ENCODE data around the gene G0S2.
"Not testable (repeated sequence)": the region's sequence is repeated elsewhere in the genome, so short reads cannot be mapped to it uniquely, and the experiment has no call there.

Gene G0S2

DNA sequence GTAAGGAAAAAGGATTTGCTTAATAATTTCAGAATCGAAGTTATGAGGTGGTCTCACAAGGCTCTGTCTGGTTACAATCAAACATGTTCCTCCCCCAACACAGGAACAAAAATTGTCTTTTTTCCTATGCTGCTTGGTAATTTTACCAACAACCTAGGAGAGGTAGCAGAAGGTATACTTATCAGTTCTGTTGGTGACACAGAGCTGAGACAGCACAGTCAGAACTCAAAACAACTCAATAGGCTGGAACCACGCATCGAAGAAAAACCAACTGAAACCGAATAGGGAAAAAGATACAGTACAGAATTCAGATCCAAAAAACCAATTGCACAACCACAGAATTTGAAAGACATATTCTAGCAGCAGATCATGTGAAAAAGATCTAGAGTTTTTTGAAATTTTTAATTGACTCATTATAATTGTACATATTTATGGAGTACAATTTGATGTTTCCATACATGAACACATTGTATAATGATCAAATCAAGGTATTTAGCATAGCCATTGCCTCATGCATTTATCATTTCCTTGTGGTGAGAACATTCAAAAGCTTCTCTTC is 3.8 kb downstream of the G0S2 start:
- no peak for DNase-seq (ENCODE audit: low read depth in 2 of 2)

DNA sequence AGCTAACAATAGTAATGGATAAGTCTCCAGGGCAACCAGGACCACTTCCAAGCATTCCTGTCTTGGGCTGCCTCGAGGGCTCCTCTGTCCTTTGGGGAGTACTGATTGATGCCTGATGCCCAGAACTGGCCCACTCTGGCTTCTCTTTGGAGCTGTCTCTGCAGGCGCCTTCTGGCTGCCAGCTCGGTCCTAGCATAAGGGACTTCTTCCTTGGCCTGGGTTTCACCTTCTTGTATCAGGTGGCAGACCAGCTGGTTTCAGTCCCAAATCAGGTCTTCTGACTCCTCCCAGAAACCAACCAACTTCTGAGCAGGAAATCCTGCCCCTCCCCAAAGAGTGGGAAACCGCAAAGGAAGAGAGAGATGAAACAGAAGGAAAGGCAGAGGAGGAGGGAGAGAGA is 10.6 kb downstream of the G0S2 start:
- DNase-seq (ENCODE audit: low read depth in 2 of 2) = no peak

DNA sequence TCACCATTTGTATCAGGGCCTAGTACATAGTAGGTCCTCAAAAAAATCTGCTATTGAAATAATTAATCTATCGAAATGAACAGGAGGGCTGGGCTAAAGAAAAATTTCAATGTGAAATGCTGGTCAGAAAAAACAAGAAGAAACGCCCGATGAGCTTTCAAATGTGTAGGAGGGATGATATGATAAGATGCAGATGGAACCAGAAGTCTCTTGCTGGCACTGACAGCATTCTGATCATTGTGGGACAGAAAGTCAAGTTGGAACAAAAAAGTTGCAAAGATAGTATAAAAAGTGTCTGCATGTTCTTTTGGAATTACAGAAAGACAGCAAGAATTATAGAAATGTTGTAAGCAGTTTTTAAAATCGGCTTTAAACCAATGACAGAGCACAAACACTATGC is 11.1 kb downstream of the G0S2 start:
- DNase-seq (ENCODE audit: low read depth in 2 of 2) = no peak

DNA sequence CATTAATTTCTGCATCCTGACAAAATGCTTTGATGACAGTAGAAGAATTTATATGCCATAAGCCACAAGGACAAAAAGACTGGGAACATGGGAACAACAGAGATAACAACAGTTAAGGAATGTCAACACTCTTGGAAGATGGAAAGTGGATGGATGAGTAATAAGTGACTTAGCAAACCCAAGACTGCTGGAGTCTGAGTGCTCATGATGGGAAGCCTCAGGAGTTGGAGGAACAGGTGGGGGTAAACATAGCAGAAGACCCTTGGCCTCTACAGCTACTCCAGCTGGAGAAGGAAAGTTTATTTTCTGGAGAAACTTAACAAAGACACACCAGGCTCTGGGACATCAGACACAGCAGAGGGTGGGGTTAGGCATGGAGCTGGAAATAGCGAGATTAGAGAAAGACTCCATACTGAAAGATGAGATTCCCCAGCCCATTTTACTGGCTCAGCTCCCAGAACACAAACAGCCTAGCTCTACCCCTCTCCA is 13.6 kb downstream of the G0S2 start:
- DNase-seq (ENCODE audit: low read depth in 2 of 2) = no peak

GRCh38 chr1:209689477-209689876 is 14.3 kb downstream of the G0S2 start:
- DNase-seq (ENCODE audit: low read depth in 2 of 2) = no peak

DNA sequence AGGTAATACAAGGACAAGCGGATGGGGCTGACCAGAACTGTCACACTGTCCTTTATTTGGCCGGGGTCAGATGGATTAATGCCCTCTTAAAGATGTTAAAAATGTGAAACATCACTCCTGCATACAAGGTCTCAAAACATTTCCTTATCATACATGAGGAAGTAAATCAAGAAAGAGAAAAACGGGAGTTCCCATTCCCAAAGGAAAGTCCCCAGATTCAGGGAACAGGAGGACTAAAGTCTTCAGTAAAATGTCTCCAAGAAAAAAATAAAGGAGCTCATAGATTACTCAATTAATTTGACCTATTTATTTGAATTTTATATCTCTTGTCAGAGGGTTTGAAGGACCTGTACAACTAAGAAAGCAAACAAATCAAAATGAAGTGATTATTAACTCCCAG is 16.0 kb downstream of the G0S2 start:
- DNase-seq (ENCODE audit: low read depth in 2 of 2) = no peak

DNA sequence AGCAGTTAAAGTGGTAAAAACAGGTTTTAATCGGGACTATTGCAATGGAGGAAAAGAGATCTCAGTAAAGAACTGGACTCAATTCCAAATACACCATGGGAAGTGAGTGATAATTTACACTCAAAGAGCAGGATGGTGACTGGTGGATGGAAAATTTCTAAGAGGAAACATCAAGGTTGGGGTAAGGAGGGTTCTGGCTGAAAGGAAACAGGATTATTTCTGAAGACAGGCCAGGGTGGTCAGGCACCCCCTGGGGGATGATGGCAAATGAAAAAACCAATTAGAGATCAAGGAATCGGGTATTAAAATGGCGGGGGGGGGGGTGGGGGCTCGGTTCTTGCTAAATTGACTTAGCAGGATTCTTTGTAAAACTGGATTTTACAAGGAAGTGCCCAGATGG is 17.1 kb downstream of the G0S2 start:
- no peak for DNase-seq (ENCODE audit: low read depth in 2 of 2)

DNA sequence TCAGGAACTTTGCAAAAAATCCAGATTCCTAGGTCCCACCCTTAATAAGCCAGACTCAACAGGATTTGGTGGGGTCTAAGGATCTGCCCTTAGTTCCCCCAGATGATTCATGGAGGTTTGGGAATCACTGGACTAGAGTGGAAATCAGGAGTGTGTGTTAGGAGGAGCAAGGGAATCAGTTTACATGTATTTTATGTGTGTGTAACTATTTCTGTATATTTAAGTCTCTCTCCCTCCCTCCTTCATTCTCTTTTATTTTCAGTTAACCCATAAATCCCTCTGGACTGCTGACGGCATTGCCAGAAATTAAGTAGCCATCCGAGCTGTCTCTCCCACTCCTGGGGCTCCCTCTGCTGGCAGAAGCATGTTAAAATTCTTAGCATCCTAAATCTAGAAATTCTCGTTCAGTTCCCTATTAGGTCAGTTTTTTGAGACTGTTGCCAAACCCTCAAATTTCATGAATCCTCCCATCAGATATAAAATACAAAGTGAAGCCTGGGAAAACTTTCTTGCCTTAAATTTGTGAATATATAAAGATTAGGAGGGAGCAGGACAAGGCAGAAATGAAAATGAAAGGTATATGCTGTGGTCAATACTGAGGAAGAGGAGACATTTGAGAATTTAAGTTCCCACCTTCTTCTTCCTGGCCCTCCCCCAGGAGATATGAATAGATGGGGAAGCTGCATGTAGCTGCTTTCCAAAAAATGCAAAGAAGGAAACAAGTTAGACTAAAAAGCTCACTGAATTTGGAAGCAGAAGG is 17.7 kb downstream of the G0S2 start:
- peak; percentile 41 to 49 for DNase-seq (ENCODE audit: low read depth in 2 of 2)

DNA sequence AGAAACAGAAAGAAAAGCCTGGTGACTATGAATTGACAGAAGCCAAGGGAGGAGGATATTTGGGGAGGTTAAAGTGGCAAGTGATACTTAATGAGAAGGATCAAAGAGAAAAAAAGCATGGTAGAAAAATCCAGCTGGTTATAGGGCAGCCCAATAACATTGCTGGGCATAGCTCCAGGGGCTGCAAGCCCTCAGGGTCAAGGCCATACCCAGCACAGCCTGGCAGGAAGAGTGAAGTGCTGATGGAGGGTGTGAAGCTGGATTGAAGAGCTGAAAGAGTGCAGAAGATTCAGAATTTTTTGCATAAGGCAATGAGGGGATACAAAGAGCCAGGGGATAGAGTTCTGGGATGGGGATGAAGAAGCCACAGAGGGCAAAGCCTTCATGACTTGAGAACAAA is 21.5 kb downstream of the G0S2 start:
- no peak for DNase-seq (ENCODE audit: low read depth in 2 of 2)

GRCh38 chr1:209697126-209697525 is 21.9 kb downstream of the G0S2 start:
- no peak for DNase-seq (ENCODE audit: low read depth in 2 of 2)

GRCh38 chr1:209700686-209701085 is 25.5 kb downstream of the G0S2 start:
- DNase-seq (ENCODE audit: low read depth in 2 of 2) = not testable (repeated sequence)

GRCh38 chr1:209702832-209703231 is 27.6 kb downstream of the G0S2 start:
- DNase-seq (ENCODE audit: low read depth in 2 of 2) = no peak

GRCh38 chr1:209703834-209704504 is 28.8 kb downstream of the G0S2 start:
- DNase-seq (ENCODE audit: low read depth in 2 of 2) = no peak

DNA sequence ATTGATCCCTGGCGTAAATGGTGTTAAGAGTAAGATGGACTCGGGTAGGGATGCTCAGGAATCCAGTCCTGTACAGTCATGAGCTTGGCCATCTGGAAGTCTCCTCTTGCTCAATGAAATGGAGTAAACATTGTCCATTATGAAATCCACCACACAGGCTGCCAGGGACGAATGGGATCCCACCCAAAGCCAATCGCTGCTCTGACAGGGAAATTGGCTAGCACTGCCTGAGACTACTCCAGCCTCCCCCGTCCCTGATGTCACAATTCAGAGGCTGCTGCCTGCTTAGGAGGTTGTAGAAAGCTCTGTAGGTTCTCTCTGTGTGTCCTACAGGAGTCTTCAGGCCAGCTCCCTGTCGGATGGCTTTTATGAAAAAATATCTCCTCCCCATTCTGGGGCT is 29.4 kb downstream of the G0S2 start, which contains the start of gene HSD11B1:
TSS of gene HSD11B1 (plus strand) at position 263 of the 400 bp plus-strand sequence. CDS start at position 360, 97 bp downstream.
- DNase-seq (ENCODE audit: low read depth in 2 of 2) = no peak

GRCh38 chr1:209705033-209705598 is 29.9 kb downstream of the G0S2 start:
- no peak for DNase-seq (ENCODE audit: low read depth in 2 of 2)

GRCh38 chr1:209706622-209707021 is 31.4 kb downstream of the G0S2 start:
- no peak for DNase-seq (ENCODE audit: low read depth in 2 of 2)

DNA sequence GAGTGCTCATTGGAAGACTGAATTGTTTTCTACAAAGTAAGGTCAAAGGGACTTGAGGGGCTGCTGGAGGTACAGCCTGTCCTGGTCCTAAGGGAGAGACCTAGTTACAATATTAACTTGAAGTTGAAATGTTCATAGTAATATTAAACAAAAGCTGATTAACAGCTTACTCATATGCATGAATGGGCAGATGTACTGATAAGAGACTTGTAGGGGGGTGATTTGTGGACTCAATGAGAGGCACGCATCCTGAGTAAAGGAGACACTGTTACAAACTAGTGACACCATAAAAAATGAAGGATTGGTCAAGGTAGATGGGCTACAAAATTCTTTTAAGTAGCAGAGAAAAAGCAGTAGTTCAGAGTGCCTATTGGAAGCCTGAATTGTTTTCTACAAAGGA is 32.1 kb downstream of the G0S2 start:
- no peak for DNase-seq (ENCODE audit: low read depth in 2 of 2)

GRCh38 chr1:209708297-209708696 is 33.1 kb downstream of the G0S2 start:
- DNase-seq (ENCODE audit: low read depth in 2 of 2) = no peak

GRCh38 chr1:209710093-209710492 is 34.9 kb downstream of the G0S2 start:
- DNase-seq (ENCODE audit: low read depth in 2 of 2) = no peak

GRCh38 chr1:209710847-209711246 is 35.6 kb downstream of the G0S2 start:
- DNase-seq (ENCODE audit: low read depth in 2 of 2) = no peak

DNA sequence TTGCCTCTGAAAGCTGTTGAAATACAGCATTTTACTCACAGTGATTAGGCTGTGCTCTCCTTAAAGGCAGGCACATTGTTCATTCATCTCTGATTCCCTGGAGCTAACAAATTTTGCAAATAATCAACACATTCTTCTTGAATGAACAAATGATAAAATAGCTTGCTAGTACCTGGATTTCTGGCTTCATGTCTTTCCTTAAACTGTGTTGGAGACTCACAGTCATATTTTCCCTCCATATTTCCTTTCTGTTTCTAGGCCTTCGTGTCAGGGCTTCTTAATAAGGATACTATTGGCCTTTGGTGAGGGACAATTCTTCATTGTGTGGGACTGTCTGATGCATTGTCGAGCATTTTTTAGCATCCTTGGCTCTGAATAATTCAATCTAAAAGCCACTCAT is 39.1 kb downstream of the G0S2 start:
- DNase-seq (ENCODE audit: low read depth in 2 of 2) = no peak

DNA sequence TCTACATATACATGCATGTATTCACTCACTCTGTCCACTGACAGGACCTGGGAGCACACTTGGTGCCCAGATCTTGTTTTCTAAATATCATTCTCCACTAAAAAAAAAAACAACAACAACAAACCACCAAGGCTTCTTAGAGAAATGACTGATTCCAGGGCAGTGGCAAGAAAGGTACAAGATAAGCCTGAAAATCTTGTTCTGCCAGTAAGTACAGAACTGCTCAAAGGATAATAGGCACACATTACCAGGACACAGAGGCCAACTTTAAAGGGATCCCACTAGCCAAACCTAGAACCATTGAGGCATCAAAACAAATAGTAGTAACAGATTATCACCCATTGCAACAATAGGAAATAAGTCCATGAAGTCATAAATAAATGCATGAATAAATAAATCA is 40.1 kb downstream of the G0S2 start:
- DNase-seq (ENCODE audit: low read depth in 2 of 2) = no peak

- no peak for DNase-seq (ENCODE audit: low read depth in 2 of 2)
These were observed 42.6 kb downstream of the G0S2 start for GRCh38 chr1:209717818-209718217.
